ACC112 (cell line): ENCODE data around the gene NFKBIA.

ENCODE experiments used
- H2AFZ ChIP-seq: fragments of 200-600 bp; sonication (generic); one replicate; pipeline ENCODE4 v1.6.0; 2017; ENCODE audit warnings: antibody characterized with exemption, low read length; ENCODE audit not compliant: unreplicated experiment
- H3K27ac ChIP-seq: fragments of 200-600 bp; sonication (generic); 2 replicates; pipeline ENCODE4 v1.5.1; 2014; ENCODE audit warnings: low read depth, mild to moderate bottlenecking, antibody characterized with exemption, low read length, moderate library complexity
- H3K27me3 ChIP-seq: fragments of 200-600 bp; sonication (generic); 2 replicates; pipeline ENCODE4 v1.6.1; 2014; ENCODE audit warnings: mild to moderate bottlenecking, antibody characterized with exemption, low read length, moderate library complexity, mixed read lengths; ENCODE audit not compliant: insufficient read depth
- H3K36me3 ChIP-seq: fragments of 200-600 bp; sonication (generic); 2 replicates; pipeline ENCODE4 v1.6.1; 2016; ENCODE audit warnings: mild to moderate bottlenecking, antibody characterized with exemption, low read length, moderate library complexity, mixed read lengths; ENCODE audit not compliant: insufficient read depth
- H3K4me1 ChIP-seq: fragments of 200-600 bp; sonication (generic); one replicate; pipeline ENCODE4 v1.6.1; 2016; ENCODE audit warnings: low read length, mixed read lengths; ENCODE audit not compliant: insufficient read depth, unreplicated experiment, control insufficient read depth
- H3K4me3 ChIP-seq: fragments of 200-600 bp; sonication (generic); 2 replicates; pipeline ENCODE4 v1.5.1; 2014; ENCODE audit warnings: mild to moderate bottlenecking, low read depth, low read length
- H3K79me2 ChIP-seq: fragments of 200-600 bp; sonication (generic); one replicate; pipeline ENCODE4 v1.6.0; 2016; ENCODE audit warnings: low read length; ENCODE audit not compliant: control insufficient read depth, unreplicated experiment, insufficient read depth

The NFKBIA gene

DNA sequence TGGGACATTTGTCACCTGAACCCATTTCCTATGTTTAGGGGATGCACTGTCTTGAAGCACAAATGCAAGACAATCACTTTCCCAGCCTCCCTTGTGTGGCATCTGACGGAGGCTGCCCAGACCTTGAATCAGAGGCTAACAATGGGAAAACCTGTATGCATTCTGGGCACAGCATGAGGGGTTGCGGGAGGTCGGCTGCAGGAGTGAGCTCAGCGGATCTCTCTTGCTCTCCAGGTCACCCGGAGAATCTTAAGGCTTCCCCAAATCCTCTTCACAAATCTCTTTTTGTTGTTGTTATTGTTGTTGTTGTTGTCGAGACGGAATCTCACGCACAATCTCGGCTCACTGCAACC, 15.3 kb downstream of the NFKBIA start:
- Histone ChIP-seq H2AFZ (no peak overlapping the region), H3K79me2 (no peaks in the 10 kb centered on the region), H3K27ac (no peak overlapping the region), H3K4me1 (peaks cover 23% of the 10 kb centered on the region), H3K4me3 (no peak overlapping the region), H3K27me3 (no peaks in the 10 kb centered on the region), H3K36me3 (no peaks in the 10 kb centered on the region)

DNA sequence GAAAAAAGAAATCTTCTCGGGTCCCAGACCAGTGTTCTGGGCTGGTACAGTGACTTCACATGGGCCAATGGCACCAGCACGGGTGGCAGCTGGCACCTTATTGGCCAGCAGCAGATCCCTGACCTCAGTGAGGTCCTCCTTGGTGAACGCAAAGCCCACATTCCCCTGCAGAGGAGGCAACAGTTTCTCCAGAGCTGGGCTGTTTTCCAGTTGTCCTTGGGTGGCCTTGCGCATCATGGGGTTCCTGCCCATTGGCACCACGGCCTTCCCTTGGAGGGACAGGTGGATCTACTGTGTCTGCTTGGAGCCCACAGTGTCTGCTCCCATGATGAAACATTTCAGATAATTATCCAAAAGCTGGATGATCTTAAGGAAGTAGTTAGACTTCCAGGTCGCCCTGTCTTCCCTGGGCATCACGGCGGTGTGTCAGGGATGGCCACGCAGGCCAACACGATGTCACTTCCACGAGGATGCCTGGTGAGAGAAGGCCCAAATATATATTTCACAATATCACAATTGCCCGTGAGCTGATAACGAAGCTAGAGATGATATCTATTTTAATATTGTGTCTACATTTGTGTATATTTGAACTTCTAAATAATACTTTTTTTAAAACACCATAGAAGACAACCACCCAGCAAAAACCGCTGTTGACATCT, 15.8 kb downstream of the NFKBIA start:
- no peak overlapping the region for H3K27ac ChIP-seq
- H3K27me3 ChIP-seq = no peaks in the 10 kb centered on the region
- peaks cover 27% of the 10 kb centered on the region for H3K4me1 ChIP-seq
- no peak overlapping the region for H2AFZ ChIP-seq
- no peaks in the 10 kb centered on the region for H3K79me2 ChIP-seq
- no peak overlapping the region for H3K4me3 ChIP-seq
- H3K36me3 ChIP-seq = no peaks in the 10 kb centered on the region

GRCh38 chr14:35387713-35388579, 16.6 kb downstream of the NFKBIA start:
- peaks cover 27% of the 10 kb centered on the region for H3K4me1 ChIP-seq
- no peak overlapping the region for H3K4me3 ChIP-seq
- no peak overlapping the region for H3K27ac ChIP-seq
- no peaks in the 10 kb centered on the region for H3K36me3 ChIP-seq
- H2AFZ ChIP-seq = no peak overlapping the region
- no peaks in the 10 kb centered on the region for H3K79me2 ChIP-seq
- no peaks in the 10 kb centered on the region for H3K27me3 ChIP-seq

DNA sequence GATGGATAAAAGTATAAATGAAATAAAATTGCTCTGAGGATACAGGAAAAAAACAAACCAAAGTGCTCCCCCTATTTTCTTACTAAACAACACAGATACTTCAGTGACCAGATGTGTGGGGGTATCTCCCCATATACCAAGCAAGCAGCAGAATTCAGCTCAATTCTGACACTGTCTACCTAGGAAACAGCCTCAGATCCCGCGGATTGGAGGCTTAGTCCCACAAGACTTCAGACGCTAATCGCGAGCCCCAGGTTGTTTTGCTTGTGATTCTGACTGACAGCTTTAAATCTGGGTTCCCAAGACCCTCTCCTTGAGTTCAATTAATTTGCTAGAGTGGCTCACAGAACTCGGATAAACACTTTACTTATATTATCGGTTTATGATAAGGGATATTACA, 17.3 kb downstream of the NFKBIA start:
- H3K27ac ChIP-seq = no peak overlapping the region
- no peak overlapping the region for H2AFZ ChIP-seq
- H3K79me2 ChIP-seq = no peaks in the 10 kb centered on the region
- no peak overlapping the region for H3K4me3 ChIP-seq
- peaks cover 27% of the 10 kb centered on the region for H3K4me1 ChIP-seq
- H3K27me3 ChIP-seq = no peaks in the 10 kb centered on the region
- H3K36me3 ChIP-seq = no peaks in the 10 kb centered on the region

GRCh38 chr14:35386673-35387125, 17.9 kb downstream of the NFKBIA start:
- Histone ChIP-seq H3K27ac (no peak overlapping the region), H3K36me3 (no peaks in the 10 kb centered on the region), H3K79me2 (no peaks in the 10 kb centered on the region), H2AFZ (no peak overlapping the region), H3K4me3 (no peak overlapping the region), H3K4me1 (peaks cover 27% of the 10 kb centered on the region), H3K27me3 (no peaks in the 10 kb centered on the region)

GRCh38 chr14:35385042-35385839, 19.3 kb downstream of the NFKBIA start:
- no peaks in the 10 kb centered on the region for H3K79me2 ChIP-seq
- peaks cover 21% of the 10 kb centered on the region for H3K4me1 ChIP-seq
- H3K36me3 ChIP-seq = no peaks in the 10 kb centered on the region
- peak overlapping the region; percentile 83 for H3K27ac ChIP-seq
- peak overlapping the region; percentile 65 for H2AFZ ChIP-seq
- no peak overlapping the region for H3K4me3 ChIP-seq
- no peaks in the 10 kb centered on the region for H3K27me3 ChIP-seq

GRCh38 chr14:35384455-35385041, 20.0 kb downstream of the NFKBIA start:
- Histone ChIP-seq H3K27ac (peak overlapping the region; percentile 83), H3K36me3 (no peaks in the 10 kb centered on the region), H3K27me3 (no peaks in the 10 kb centered on the region), H2AFZ (peak overlapping the region; percentile 64), H3K4me3 (no peak overlapping the region), H3K4me1 (peaks cover 21% of the 10 kb centered on the region), H3K79me2 (no peaks in the 10 kb centered on the region)

DNA sequence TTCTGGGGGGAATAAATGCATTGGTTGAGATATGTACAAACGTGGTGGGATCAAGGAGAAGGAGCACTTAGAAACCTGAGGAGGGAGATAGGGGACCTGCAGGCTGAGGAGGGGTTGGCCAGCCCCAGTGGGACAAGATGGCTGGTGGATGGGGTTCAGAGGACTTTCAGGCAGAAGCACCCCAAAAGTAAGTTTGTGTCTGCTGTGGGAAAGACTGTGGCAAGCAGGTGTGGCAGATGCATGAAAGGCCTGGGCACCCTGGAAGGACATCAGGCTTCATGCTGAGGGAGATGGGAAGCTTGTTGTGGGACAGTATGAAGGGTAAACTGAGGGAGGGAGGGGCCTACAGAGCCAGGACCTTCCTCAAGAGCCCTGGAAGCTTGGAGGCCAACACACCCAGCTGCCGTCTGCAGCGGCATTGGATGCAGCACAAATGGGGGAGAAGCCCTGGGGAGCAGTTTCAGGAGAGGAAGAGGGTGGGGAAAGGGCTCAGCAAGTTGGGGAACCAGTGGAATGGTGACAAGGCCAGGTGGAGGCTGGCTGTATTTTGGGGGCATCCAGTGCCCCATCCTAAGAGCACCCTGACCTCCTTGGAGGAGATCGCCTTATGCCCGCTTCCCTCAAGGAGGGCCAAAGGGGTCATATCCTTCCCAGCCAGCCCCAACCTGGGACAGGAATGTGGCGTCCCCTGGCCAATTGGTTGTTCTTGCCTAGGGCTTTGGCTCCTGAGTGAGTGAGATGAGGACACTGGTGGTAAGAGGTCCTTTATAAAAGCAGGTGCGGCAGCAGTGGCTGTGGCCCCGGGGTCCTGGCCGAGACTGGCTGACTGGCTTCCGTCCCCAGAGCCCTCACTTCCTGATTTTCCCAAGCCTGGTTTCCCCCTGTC, 20.7 kb downstream of the NFKBIA start:
- Histone ChIP-seq H2AFZ (peak overlapping the region; percentile 64), H3K4me1 (peaks cover 21% of the 10 kb centered on the region), H3K4me3 (no peak overlapping the region), H3K79me2 (no peaks in the 10 kb centered on the region), H3K36me3 (no peaks in the 10 kb centered on the region), H3K27me3 (no peaks in the 10 kb centered on the region), H3K27ac (peak overlapping the region; percentile 83)

- H3K27ac ChIP-seq = no peak overlapping the region
- H3K4me3 ChIP-seq = no peak overlapping the region
- no peaks in the 10 kb centered on the region for H3K27me3 ChIP-seq
- no peaks in the 10 kb centered on the region for H3K36me3 ChIP-seq
- no peak overlapping the region for H2AFZ ChIP-seq
- H3K4me1 ChIP-seq = peaks cover 19% of the 10 kb centered on the region
- H3K79me2 ChIP-seq = no peaks in the 10 kb centered on the region
These were observed 23.8 kb downstream of the NFKBIA start for GRCh38 chr14:35380794-35381193.
